ENCODE data around the gene KRTAP10-4. TPM values are rescaled to one million over a fixed set of nuclear protein-coding genes. Genes with fewer than 3 reads are reported as not detected.

KRTAP10-4 gene
- total RNA-seq, 1 donor from 2014 or later: not detected

GRCh38 chr21:44614961-44615391, 41.4 kb downstream of the KRTAP10-4 start:
- Histone ChIP-seq H3K27me3 (no peaks in the 10 kb centered on the region), H3K4me1 (no peaks in the 10 kb centered on the region), H3K27ac (no peak overlapping the region), H3K4me3 (no peak overlapping the region), H3K9me3 (no peaks in the 10 kb centered on the region), H3K36me3 (no peaks in the 10 kb centered on the region)
- intact Hi-C loops (cut with DNase I): no loop called here
- TF ChIP-seq, protein P1, sequence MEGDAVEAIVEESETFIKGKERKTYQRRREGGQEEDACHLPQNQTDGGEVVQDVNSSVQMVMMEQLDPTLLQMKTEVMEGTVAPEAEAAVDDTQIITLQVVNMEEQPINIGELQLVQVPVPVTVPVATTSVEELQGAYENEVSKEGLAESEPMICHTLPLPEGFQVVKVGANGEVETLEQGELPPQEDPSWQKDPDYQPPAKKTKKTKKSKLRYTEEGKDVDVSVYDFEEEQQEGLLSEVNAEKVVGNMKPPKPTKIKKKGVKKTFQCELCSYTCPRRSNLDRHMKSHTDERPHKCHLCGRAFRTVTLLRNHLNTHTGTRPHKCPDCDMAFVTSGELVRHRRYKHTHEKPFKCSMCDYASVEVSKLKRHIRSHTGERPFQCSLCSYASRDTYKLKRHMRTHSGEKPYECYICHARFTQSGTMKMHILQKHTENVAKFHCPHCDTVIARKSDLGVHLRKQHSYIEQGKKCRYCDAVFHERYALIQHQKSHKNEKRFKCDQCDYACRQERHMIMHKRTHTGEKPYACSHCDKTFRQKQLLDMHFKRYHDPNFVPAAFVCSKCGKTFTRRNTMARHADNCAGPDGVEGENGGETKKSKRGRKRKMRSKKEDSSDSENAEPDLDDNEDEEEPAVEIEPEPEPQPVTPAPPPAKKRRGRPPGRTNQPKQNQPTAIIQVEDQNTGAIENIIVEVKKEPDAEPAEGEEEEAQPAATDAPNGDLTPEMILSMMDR (IDR thresholded peaks at IDR 0.05): no peak
- DNase-seq (ENCODE audit: low spot score in 2 of 2): no peak

DNA sequence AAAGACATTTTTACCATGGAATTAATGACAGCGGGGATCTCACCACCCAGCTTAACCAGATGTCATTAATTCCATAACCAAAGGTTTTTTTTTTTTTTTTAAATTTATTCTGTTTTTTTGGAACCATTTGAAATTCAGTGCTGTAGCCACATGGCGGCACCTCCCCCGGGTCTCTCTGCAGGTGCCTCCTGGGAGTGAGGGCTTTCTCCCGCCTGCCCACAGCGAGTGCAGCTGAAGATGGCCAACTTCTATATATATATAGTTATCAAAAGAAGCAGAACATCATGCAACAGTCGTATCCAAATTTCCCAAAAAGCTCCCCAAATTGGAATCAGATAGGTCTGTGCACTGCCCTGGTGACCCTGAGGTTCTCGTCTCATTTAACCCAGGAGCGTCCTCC, 41.9 kb downstream of the KRTAP10-4 start:
- Histone ChIP-seq H3K9me3 (no peaks in the 10 kb centered on the region), H3K36me3 (no peaks in the 10 kb centered on the region), H3K4me3 (no peak overlapping the region), H3K27me3 (no peaks in the 10 kb centered on the region), H3K27ac (no peak overlapping the region), H3K4me1 (no peaks in the 10 kb centered on the region)
- no peak for DNase-seq (ENCODE audit: low spot score in 2 of 2)
- intact Hi-C loops (cut with DNase I): no loop called here
- TF ChIP-seq, protein P1 (IDR thresholded peaks at IDR 0.05): no peak

DNA sequence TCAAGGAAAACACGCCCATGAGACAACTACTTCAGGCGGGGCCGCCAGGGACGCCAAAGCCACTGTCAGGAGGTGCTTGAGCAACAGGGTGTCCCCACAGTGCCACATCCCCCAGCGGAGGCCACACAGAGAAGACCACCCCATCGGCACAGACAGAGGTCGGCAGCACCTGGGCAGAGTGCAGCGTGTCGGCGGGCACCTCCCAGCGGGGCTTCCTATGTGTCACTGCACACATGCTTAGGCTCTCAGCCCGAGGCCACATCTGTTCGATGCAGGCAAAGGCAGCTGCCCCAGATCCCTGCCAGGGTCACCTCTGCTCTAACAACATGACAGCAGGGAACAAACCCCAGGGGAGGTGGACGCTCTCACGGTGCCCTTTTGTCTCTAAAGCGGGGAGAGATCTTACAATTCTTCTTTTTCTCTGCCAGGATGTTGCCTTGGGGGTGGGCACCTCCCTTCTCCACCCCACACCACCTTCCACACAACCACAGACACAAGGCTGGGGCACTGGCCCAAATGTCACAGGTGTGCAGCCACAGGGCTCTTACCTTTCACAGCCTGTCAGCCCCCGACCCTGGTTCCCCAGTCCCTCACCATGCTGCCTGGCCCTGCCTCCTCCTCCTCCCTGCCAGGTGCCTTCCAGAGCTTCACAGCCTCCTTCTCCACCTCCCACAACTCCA, 42.5 kb downstream of the KRTAP10-4 start:
- H3K27me3 ChIP-seq: no peaks in the 10 kb centered on the region
- intact Hi-C loops (cut with DNase I): no loop called here
- H3K4me3 ChIP-seq: no peak overlapping the region
- no peaks in the 10 kb centered on the region for H3K36me3 ChIP-seq
- no peaks in the 10 kb centered on the region for H3K9me3 ChIP-seq
- no peak for DNase-seq (ENCODE audit: low spot score in 2 of 2)
- H3K27ac ChIP-seq: no peak overlapping the region
- no peaks in the 10 kb centered on the region for H3K4me1 ChIP-seq
- TF ChIP-seq, protein P1 (IDR thresholded peaks at IDR 0.05): no peak

DNA sequence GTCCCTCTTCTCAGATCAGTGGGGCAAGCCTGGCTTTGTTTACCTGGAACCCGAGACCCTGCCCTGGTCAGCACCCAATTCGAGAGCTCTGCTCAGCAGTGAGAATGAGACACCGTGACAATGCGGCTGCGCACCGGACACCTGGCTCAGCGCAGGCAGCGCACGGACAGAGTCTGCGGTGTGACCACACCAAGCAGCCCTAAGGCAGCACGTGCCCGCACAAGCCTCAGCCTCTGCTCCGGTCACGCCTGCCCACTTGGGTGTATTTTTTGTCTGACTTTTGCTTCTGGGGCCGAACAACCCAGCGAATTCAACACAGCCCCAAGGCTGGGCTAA, 43.0 kb downstream of the KRTAP10-4 start:
- DNase-seq (ENCODE audit: low spot score in 2 of 2): no peak
- TF ChIP-seq, protein P1 (IDR thresholded peaks at IDR 0.05): no peak
- no peaks in the 10 kb centered on the region for H3K4me1 ChIP-seq
- H3K9me3 ChIP-seq: no peaks in the 10 kb centered on the region
- intact Hi-C loops (cut with DNase I): no loop called here
- no peaks in the 10 kb centered on the region for H3K36me3 ChIP-seq
- no peak overlapping the region for H3K27ac ChIP-seq
- H3K27me3 ChIP-seq: no peaks in the 10 kb centered on the region
- no peak overlapping the region for H3K4me3 ChIP-seq

GRCh38 chr21:44617071-44617501, 43.6 kb downstream of the KRTAP10-4 start:
- intact Hi-C loops (cut with DNase I): no loop called here
- Histone ChIP-seq H3K9me3 (no peaks in the 10 kb centered on the region), H3K27me3 (no peaks in the 10 kb centered on the region), H3K4me1 (no peaks in the 10 kb centered on the region), H3K27ac (no peak overlapping the region), H3K4me3 (no peak overlapping the region), H3K36me3 (no peaks in the 10 kb centered on the region)
- DNase-seq (ENCODE audit: low spot score in 2 of 2): no peak
- TF ChIP-seq, protein P1 (IDR thresholded peaks at IDR 0.05): no peak

GRCh38 chr21:44618504-44618903, 45.0 kb downstream of the KRTAP10-4 start:
- Histone ChIP-seq H3K36me3 (no peaks in the 10 kb centered on the region), H3K27me3 (no peaks in the 10 kb centered on the region), H3K4me1 (no peaks in the 10 kb centered on the region), H3K27ac (no peak overlapping the region), H3K9me3 (no peaks in the 10 kb centered on the region), H3K4me3 (no peak overlapping the region)
- TF ChIP-seq, protein P1 (IDR thresholded peaks at IDR 0.05): no peak
- no peak for DNase-seq (ENCODE audit: low spot score in 2 of 2)
- intact Hi-C loops (cut with DNase I): no loop called here

Data from ascending aorta (tissue), 2 donors.